ENCODE results near the gene KMT5C.

GRCh38 chr19:55297267-55297666 lies 42.4 kb upstream of the KMT5C start:
- TF ChIP-seq CTCF (IDR thresholded peaks at IDR 0.05) (no peak), EP300 (IDR thresholded peaks at IDR 0.05) (no peak), POLR2AphosphoS5 (IDR thresholded peaks at IDR 0.05) (no peak), POLR2A (IDR thresholded peaks at IDR 0.05) (no peak)

Measured in suprapubic skin (tissue), 4 donors.